ENCODE data around the gene NACC2.

Gene NACC2

GRCh38 chr9:136021171-136021871, 73.8 kb downstream of the NACC2 start:
- no peaks in the 10 kb centered on the region for H3K9me3 ChIP-seq (ENCODE audit: insufficient read depth, low read length)
- no peak overlapping the region for H3K27ac ChIP-seq (ENCODE audit: low read length)
- no peaks in the 10 kb centered on the region for H3K4me1 ChIP-seq (ENCODE audit: low read length)
- H3K4me3 ChIP-seq (ENCODE audit: low read length) = no peak overlapping the region
- no peak overlapping the region for H3K4me2 ChIP-seq (ENCODE audit: low read length)
- no peaks in the 10 kb centered on the region for H3K79me2 ChIP-seq (ENCODE audit: low read length)
- H3K9ac ChIP-seq (ENCODE audit: low read length) = no peak overlapping the region
- TF ChIP-seq, protein P1, sequence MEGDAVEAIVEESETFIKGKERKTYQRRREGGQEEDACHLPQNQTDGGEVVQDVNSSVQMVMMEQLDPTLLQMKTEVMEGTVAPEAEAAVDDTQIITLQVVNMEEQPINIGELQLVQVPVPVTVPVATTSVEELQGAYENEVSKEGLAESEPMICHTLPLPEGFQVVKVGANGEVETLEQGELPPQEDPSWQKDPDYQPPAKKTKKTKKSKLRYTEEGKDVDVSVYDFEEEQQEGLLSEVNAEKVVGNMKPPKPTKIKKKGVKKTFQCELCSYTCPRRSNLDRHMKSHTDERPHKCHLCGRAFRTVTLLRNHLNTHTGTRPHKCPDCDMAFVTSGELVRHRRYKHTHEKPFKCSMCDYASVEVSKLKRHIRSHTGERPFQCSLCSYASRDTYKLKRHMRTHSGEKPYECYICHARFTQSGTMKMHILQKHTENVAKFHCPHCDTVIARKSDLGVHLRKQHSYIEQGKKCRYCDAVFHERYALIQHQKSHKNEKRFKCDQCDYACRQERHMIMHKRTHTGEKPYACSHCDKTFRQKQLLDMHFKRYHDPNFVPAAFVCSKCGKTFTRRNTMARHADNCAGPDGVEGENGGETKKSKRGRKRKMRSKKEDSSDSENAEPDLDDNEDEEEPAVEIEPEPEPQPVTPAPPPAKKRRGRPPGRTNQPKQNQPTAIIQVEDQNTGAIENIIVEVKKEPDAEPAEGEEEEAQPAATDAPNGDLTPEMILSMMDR (IDR thresholded peaks at IDR 0.05; ENCODE audit: low read depth, low read length) = no peak
- TF ChIP-seq EZH2phosphoT487 (IDR thresholded peaks at IDR 0.05; ENCODE audit: low read depth) = no peak
- no peaks in the 10 kb centered on the region for H3K36me3 ChIP-seq (replicated peaks; ENCODE audit: low read depth, low read length)
- no peaks in the 10 kb centered on the region; the same call in 1 of the 2 replicates for H4K20me1 ChIP-seq (ENCODE audit: insufficient read depth, low read length)
- no peak overlapping the region for H2AFZ ChIP-seq (ENCODE audit: low read depth, low read length)
- H3K27me3 ChIP-seq (ENCODE audit: low read depth, low read length) = no peaks in the 10 kb centered on the region

DNA sequence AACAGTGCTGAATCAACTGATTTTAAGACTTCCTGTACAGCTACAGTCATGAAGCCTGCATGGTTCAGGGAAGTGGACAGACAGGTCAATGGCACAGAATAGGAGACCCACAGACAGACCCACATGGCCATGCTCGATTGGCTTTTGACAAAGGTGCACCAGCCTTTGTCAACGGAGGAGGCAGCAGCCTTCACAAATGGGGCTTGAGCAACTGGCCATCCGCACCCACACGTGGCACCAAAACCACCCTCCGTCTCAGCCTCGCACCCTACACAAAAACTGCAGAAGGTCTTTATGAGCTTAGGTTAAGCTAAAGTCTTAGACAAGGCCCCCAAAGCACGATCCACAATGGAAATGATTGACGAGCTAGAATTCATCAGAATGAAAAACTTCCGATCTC, 74.4 kb downstream of the NACC2 start:
- Histone ChIP-seq H3K4me1 (ENCODE audit: low read length) (no peaks in the 10 kb centered on the region), H3K9ac (ENCODE audit: low read length) (no peak overlapping the region), H3K27me3 (ENCODE audit: low read depth, low read length) (no peaks in the 10 kb centered on the region), H3K79me2 (ENCODE audit: low read length) (no peaks in the 10 kb centered on the region), H3K9me3 (ENCODE audit: insufficient read depth, low read length) (no peaks in the 10 kb centered on the region), H2AFZ (ENCODE audit: low read depth, low read length) (no peak overlapping the region), H4K20me1 (ENCODE audit: insufficient read depth, low read length) (no peaks in the 10 kb centered on the region; the same call in 1 of the 2 replicates), H3K4me2 (ENCODE audit: low read length) (no peak overlapping the region), H3K27ac (ENCODE audit: low read length) (no peak overlapping the region), H3K4me3 (ENCODE audit: low read length) (no peak overlapping the region), H3K36me3 (replicated peaks; ENCODE audit: low read depth, low read length) (no peaks in the 10 kb centered on the region)
- no peak for TF ChIP-seq EZH2phosphoT487 (IDR thresholded peaks at IDR 0.05; ENCODE audit: low read depth)
- TF ChIP-seq, protein P1 (IDR thresholded peaks at IDR 0.05; ENCODE audit: low read depth, low read length) = no peak

DNA sequence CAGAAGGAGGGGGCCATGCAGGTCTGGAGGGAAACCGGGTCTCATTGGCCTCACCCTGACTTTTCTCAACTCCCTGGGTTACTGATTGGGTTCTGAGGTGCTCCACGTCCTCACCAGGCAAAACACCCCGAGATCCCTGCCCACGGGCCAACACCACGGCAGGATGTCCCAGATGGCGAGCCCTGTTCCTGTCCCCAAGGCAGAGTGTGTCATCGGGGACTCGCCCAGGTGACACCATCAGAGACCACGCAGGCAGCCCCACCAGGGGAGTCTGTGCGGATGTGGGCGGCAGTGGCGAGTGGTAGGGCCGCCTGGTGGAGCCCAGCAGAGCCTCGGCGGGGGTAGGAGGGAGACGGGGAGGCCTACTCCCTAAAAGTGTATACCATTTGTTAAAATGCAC, 74.9 kb downstream of the NACC2 start:
- Histone ChIP-seq H3K27ac (ENCODE audit: low read length) (no peak overlapping the region), H3K36me3 (replicated peaks; ENCODE audit: low read depth, low read length) (no peaks in the 10 kb centered on the region), H3K4me3 (ENCODE audit: low read length) (no peak overlapping the region), H3K27me3 (ENCODE audit: low read depth, low read length) (no peaks in the 10 kb centered on the region), H3K9ac (ENCODE audit: low read length) (no peak overlapping the region), H2AFZ (ENCODE audit: low read depth, low read length) (no peak overlapping the region), H3K9me3 (ENCODE audit: insufficient read depth, low read length) (no peaks in the 10 kb centered on the region), H3K4me1 (ENCODE audit: low read length) (no peaks in the 10 kb centered on the region), H3K4me2 (ENCODE audit: low read length) (no peak overlapping the region), H4K20me1 (ENCODE audit: insufficient read depth, low read length) (no peaks in the 10 kb centered on the region; the same call in 1 of the 2 replicates), H3K79me2 (ENCODE audit: low read length) (no peaks in the 10 kb centered on the region)
- TF ChIP-seq EZH2phosphoT487 (IDR thresholded peaks at IDR 0.05; ENCODE audit: low read depth) = no peak
- TF ChIP-seq, protein P1 (IDR thresholded peaks at IDR 0.05; ENCODE audit: low read depth, low read length) = no peak

GRCh38 chr9:136019681-136020060, 75.4 kb downstream of the NACC2 start:
- no peaks in the 10 kb centered on the region for H3K36me3 ChIP-seq (replicated peaks; ENCODE audit: low read depth, low read length)
- TF ChIP-seq, protein P1 (IDR thresholded peaks at IDR 0.05; ENCODE audit: low read depth, low read length) = no peak
- no peak overlapping the region for H2AFZ ChIP-seq (ENCODE audit: low read depth, low read length)
- no peaks in the 10 kb centered on the region for H3K9me3 ChIP-seq (ENCODE audit: insufficient read depth, low read length)
- no peak overlapping the region for H3K9ac ChIP-seq (ENCODE audit: low read length)
- no peak overlapping the region for H3K27ac ChIP-seq (ENCODE audit: low read length)
- H3K79me2 ChIP-seq (ENCODE audit: low read length) = no peaks in the 10 kb centered on the region
- no peaks in the 10 kb centered on the region for H3K27me3 ChIP-seq (ENCODE audit: low read depth, low read length)
- H4K20me1 ChIP-seq (ENCODE audit: insufficient read depth, low read length) = no peaks in the 10 kb centered on the region; the same call in 1 of the 2 replicates
- H3K4me3 ChIP-seq (ENCODE audit: low read length) = no peak overlapping the region
- no peak overlapping the region for H3K4me2 ChIP-seq (ENCODE audit: low read length)
- H3K4me1 ChIP-seq (ENCODE audit: low read length) = no peaks in the 10 kb centered on the region

Measured in OCI-LY3 (cell line).